ENCODE data around the gene S1PR3.

Gene S1PR3

DNA sequence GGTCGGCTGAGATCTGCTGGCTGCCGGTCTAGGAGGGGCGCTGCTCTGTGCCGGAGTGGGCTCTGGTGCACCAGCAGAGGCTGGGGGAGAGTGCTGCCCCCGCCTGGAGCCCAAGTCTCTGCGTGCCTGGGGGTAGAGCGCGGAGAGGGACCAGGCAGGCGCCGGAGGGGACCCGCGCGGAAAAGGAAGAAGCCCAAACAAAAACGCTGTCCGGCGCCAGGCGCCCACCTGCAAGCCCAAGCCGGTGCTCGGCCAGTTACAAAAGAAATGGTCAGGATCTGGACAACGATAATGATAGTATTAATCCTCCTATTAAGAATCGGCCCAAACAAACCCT lies 571 bp upstream of the S1PR3 start:
- in situ Hi-C loops (cut with MboI; ENCODE audit: low sequenced_read_pairs): no loop called here

DNA sequence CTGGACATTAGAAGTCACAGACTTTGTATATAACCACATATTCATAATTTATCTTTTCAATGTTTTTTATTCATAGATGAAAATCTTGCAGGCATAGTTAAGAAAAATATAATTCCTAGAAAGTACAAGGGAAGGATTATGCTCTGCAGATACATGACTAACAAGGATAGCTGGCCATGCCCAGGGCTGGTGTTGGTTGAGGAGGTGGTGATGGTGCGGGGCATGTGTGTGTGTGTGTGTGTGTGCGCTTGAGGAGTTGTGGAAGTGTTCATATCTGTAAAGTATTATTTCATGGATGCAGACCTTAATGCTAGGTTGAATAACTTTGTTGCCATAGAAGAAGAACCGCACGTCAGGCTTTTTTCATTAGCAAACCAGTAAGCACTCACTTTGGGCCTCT lies 1.3 kb downstream of the S1PR3 start:
- in situ Hi-C loops (cut with MboI; ENCODE audit: low sequenced_read_pairs): no loop called here

DNA sequence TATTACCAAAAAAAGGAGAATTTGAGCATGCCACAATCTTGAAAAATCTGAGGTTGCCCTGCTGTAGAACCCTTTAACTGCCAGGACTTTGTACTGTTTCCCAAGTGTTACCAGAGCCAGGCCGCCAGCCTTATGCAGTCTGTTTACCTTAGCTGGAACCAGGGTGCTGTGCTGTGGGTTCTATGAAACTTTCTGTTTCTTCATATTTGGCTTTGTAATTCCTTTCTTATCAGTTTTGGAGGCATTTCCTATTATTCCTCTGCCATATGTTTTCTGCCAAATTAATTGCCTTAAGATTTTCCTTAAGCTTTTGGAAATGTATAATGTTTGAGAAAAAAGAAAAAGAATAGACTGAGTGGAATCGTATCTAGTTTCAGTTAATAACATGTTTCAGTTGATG lies 2.1 kb downstream of the S1PR3 start:
- in situ Hi-C loops (cut with MboI; ENCODE audit: low sequenced_read_pairs): no loop called here

GRCh38 chr9:88993871-88994460 lies 2.7 kb downstream of the S1PR3 start:
- in situ Hi-C loops (cut with MboI; ENCODE audit: low sequenced_read_pairs): no loop called here

- in situ Hi-C loops (cut with MboI; ENCODE audit: low sequenced_read_pairs): no loop called here
These were observed 3.4 kb downstream of the S1PR3 start for GRCh38 chr9:88994469-88995199.

- in situ Hi-C loops (cut with MboI; ENCODE audit: low sequenced_read_pairs): no loop called here
These were observed 3.9 kb downstream of the S1PR3 start for GRCh38 chr9:88995200-88995577.

- in situ Hi-C loops (cut with MboI; ENCODE audit: low sequenced_read_pairs): no loop called here
These were observed 4.4 kb downstream of the S1PR3 start for GRCh38 chr9:88995627-88996026.

DNA sequence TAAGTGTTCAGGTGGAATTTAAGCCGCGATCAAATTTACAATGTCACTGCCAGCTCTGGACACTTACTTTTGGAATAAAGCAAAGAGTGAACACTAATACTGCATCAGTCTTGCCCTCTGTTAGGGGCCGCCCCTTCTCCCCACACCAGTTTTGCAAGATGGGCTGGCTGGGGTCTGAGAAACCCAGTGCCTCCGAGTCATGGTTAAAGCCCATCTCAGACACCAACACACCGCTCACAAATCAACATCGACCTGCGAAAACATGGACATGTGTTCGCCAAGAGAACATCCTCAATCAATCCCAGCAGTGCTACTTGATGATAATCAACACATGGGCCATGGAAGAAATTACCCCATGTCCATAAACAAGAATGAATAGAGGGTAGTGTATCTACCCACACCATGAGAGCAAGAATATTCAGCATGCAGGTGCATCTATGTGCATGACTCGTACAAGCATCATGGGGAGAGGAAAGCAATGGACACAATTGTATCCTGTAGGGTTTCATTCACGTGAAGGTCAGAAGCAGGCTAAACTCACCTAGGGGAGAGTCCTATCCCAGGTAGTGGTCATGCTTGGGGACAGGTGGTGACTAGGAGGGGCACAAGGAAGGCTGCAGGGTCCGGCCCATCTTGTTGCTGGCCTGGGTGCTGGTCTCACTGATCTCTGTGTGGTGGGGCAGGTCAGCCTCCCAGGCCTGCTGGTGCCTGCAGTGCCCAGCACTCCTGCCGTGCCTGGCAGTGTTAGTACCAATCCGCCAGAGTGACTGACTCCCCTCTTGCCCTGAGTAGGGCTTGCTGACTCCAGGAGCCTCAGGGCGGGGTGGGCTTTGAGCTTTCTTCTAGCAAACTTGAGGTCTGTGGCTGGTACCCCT lies 5.0 kb downstream of the S1PR3 start:
- in situ Hi-C loops (cut with MboI; ENCODE audit: low sequenced_read_pairs): no loop called here

- in situ Hi-C loops (cut with MboI; ENCODE audit: low sequenced_read_pairs): no loop called here
These were observed 5.6 kb downstream of the S1PR3 start for GRCh38 chr9:88996921-88997235.

GRCh38 chr9:88997646-88998045 lies 6.4 kb downstream of the S1PR3 start:
- in situ Hi-C loops (cut with MboI; ENCODE audit: low sequenced_read_pairs): no loop called here

- in situ Hi-C loops (cut with MboI; ENCODE audit: low sequenced_read_pairs): no loop called here
These were observed 7.2 kb downstream of the S1PR3 start for GRCh38 chr9:88998503-88998902.

- in situ Hi-C loops (cut with MboI; ENCODE audit: low sequenced_read_pairs): no loop called here
These were observed 7.6 kb downstream of the S1PR3 start for GRCh38 chr9:88998911-88999310.

- in situ Hi-C loops (cut with MboI; ENCODE audit: low sequenced_read_pairs): loop anchor here (10.0 kb wide), 1 partner anchor 406 kb away; no protein-coding TSS in a partner anchor
These were observed 9.1 kb downstream of the S1PR3 start for GRCh38 chr9:89000371-89000781.

GRCh38 chr9:89000973-89001916 lies 10.0 kb downstream of the S1PR3 start:
- in situ Hi-C loops (cut with MboI; ENCODE audit: low sequenced_read_pairs): loop anchor here (10.0 kb wide), 1 partner anchor 406 kb away; no protein-coding TSS in a partner anchor

DNA sequence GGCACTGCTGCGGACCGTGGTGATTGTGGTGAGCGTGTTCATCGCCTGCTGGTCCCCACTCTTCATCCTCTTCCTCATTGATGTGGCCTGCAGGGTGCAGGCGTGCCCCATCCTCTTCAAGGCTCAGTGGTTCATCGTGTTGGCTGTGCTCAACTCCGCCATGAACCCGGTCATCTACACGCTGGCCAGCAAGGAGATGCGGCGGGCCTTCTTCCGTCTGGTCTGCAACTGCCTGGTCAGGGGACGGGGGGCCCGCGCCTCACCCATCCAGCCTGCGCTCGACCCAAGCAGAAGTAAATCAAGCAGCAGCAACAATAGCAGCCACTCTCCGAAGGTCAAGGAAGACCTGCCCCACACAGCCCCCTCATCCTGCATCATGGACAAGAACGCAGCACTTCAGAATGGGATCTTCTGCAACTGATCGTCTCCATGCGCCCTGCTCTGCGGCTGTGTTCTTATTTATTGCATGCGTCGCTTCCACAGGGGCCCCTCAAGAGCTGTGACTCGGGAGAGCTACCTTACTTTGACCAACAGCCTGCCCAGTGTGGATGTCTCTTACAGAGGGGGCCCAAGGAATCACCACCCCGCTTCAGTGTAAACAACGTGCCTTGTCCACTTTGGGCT lies 10.8 kb downstream of the S1PR3 start:
- in situ Hi-C loops (cut with MboI; ENCODE audit: low sequenced_read_pairs): loop anchor here (10.0 kb wide), 1 partner anchor 407 kb away; no protein-coding TSS in a partner anchor

DNA sequence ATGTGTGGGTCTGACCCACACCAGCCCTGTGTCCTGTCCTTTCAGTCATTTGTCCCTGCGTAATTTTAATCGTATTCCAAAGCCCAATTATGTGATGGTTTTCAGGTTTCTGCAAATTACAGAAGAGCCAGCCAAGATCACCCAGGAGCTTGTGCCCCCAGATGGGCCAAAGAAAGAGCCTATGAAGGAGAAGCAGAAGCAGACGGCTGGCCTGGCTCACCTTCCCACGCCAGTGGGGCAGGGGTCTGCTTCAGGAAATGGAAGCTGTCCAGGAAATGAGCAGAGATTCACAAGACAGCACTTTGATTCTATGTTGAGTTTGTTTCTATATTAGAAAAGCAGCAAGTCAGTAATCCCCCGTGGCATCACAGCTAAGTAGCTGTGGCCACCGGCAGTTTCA lies 11.7 kb downstream of the S1PR3 start:
- in situ Hi-C loops (cut with MboI; ENCODE audit: low sequenced_read_pairs): loop anchor here (10.0 kb wide), 1 partner anchor 408 kb away; no protein-coding TSS in a partner anchor

- in situ Hi-C loops (cut with MboI; ENCODE audit: low sequenced_read_pairs): loop anchor here (10.0 kb wide), 1 partner anchor 411 kb away; no protein-coding TSS in a partner anchor
These were observed 14.1 kb downstream of the S1PR3 start for GRCh38 chr9:89005323-89005722.

DNA sequence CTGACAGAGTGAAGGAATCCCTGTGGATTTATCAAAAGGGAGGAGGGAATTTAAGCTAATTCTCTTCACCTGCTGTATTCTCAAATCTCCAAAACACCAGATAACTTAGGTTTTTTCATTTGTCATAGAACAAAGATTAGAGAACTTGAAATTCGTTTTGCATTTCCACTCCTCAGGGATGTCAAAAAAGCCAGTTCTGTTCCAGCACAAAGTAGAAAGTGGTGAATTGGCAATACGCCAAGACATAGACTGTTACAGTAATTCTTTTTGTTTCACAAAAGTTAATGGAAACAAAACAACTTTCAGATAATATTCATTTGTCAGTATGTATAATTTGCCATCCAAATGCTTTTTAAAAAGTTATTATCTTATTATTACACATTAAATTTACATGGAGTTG lies 15.0 kb downstream of the S1PR3 start:
- in situ Hi-C loops (cut with MboI; ENCODE audit: low sequenced_read_pairs): loop anchor here (10.0 kb wide), 1 partner anchor 411 kb away; no protein-coding TSS in a partner anchor

DNA sequence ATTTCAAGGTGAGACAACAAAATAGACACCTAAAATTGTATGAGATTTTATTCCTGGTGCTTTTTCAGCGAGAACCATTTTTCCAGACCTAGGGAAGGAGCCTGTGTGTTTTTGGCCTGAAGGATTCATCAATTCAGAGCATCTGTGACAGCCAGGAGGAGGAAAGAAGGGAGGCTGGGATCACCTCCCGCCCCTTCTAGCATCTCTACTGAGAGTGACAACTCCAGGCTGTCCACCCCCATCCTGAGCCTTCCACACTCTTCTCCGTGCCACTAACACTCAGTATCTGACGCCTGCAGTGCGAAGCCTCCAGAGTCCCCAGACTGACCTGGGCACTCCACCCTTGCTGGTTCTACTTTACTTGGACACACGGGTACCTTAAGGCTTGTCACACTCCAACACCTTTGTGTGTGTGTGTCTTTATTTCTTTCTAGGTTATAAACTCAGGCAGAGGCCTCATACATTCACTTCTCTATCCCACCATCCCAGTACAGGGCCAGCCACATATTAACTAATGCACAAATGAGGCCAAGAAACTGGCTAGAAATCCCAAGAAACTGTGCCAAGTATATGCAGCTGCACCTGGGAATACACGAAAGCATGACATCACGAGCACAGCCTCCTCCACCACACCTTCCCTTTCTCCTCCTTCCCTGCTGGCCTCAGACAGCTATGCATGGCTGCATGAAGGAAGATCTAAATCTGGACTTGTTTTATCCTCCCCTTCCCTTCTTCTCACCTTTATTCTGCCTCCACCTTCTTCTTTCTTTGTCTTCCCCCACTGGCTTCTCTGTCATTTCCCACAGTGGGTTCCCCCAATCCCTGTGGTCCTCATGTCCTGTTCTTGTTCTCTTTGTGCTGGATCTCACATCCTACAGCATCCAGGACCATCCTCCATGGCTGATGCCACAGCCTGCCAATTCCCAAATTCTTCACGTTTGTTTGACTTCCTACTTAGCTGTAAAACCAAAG lies 16.0 kb downstream of the S1PR3 start:
- in situ Hi-C loops (cut with MboI; ENCODE audit: low sequenced_read_pairs): loop anchor here (10.0 kb wide), 1 partner anchor 412 kb away; no protein-coding TSS in a partner anchor
